ENCODE results near the gene INCENP. TPM values are rescaled to one million over a fixed set of nuclear protein-coding genes. Genes with fewer than 3 reads are reported as not detected.

The INCENP gene
- total RNA-seq, 2 experiments from 2014 or later: 12.6 to 16.3 TPM

DNA sequence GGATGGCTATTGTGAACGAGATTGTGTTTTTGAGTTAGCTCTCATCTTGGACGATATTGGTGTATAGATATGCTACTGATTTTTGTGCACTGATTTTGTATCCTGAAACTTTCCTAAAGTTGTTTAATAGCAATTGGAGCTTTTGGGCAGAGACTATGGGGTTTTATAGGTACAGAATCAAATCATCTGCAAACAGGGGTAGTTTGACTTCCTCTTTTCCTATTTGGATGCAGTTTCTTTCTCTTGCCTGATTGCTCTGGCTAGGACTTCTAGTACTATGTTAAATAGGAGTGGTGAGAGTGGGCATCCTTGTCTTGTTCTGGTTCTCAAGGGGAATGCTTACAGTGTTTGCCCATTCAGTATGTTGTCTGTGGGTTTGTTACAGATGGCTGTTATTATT is 57.3 kb downstream of the INCENP start:
- ChIA-PET CTCF (no interaction called here), POLR2A (no interaction called here)
- H3K9me3 Mint-ChIP-seq: no peaks in the 10 kb centered on the region

DNA sequence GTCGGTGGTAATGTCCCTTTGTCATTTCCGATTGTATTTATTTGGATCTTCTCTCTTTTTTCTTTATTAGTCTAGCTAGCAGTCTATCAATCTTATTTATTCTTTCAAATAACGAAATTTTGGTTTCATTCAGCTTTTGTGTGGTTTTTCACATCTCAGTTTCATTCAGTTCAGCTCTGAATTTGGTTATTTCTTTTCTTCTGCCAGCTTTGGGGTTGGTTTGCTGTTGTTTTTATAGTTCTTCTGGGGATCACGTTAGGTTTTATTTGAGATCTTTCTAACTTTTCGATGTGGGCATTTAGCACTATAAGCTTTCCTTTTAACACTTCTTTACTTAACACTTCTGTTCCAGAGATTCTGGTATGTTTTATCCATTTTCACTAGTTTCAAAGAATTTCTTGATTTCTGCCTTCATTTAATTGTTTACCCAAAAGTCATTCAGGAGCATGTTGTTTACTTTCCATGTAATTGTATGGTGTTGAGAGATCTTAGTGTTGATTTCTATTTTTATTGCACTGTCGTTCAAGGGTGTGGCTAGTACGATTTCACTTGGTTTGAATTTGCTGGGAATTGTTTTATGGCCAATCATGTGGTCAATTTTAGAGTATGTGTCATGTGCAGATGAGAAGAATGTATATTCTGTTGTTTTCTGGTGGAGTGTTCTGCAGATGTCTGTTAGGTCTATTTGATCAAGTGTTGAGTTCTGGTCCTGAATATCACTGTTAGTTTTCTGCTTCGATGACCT is 58.5 kb downstream of the INCENP start:
- no peaks in the 10 kb centered on the region for H3K36me3 Mint-ChIP-seq (ENCODE audit: low read depth)
- CTCF ChIA-PET: no interaction called here
- no peaks in the 10 kb centered on the region for H3K9me3 Mint-ChIP-seq
- ATAC-seq (ENCODE audit: poor library complexity) (no peak), DNase-seq (no peak)
- no peak overlapping the region for H3K27ac Mint-ChIP-seq
- TF ChIP-seq CTCF (IDR thresholded peaks at IDR 0.05): no peak
- intact Hi-C loops (cut with DNase I, micrococcal nuclease): no loop called here
- H3K4me1 Mint-ChIP-seq (ENCODE audit: low read depth): no peaks in the 10 kb centered on the region
- H3K27me3 Mint-ChIP-seq: peaks cover 29% of the 10 kb centered on the region
- Histone ChIP-seq H3K36me3 (ENCODE audit: insufficient read depth, low read length) (no peaks in the 10 kb centered on the region), H3K4me3 (ENCODE audit: low read length) (no peak overlapping the region), H3K27ac (ENCODE audit: low read depth in 1 of 2, low read length in 2 of 2) (no peak overlapping the region), H3K9me3 (ENCODE audit: control insufficient read depth in 1 of 2, insufficient read depth in 1 of 2, low read length in 2 of 2) (peaks cover 0 to 4% of the 10 kb centered on the region in 2 experiments), H3K4me1 (ENCODE audit: insufficient read depth, low read length) (no peaks in the 10 kb centered on the region), H3K27me3 (ENCODE audit: control insufficient read depth in 1 of 2, insufficient read depth in 2 of 2, low read length in 2 of 2) (peaks cover 3 to 4% of the 10 kb centered on the region in 2 experiments)
- H3K4me3 Mint-ChIP-seq: no peak overlapping the region
- POLR2A ChIA-PET: no interaction called here

More for the DNA sequence above, 57.3 kb downstream of the INCENP start:
- no peak for ATAC-seq (ENCODE audit: poor library complexity)
- H3K27me3 ChIP-seq (ENCODE audit: control insufficient read depth in 1 of 2, insufficient read depth in 2 of 2, low read length in 2 of 2): peaks cover 0 to 6% of the 10 kb centered on the region in 2 experiments
- DNase-seq: no peak
- intact Hi-C loops (cut with DNase I, micrococcal nuclease): no loop called here
- no peaks in the 10 kb centered on the region for H3K4me1 ChIP-seq (ENCODE audit: insufficient read depth, low read length)
- no peak overlapping the region for H3K27ac ChIP-seq (ENCODE audit: low read depth in 1 of 2, low read length in 2 of 2)
- Mint-ChIP-seq H3K4me1 (ENCODE audit: low read depth) (no peaks in the 10 kb centered on the region), H3K27me3 (peaks cover 36% of the 10 kb centered on the region), H3K27ac (no peak overlapping the region), H3K36me3 (ENCODE audit: low read depth) (no peaks in the 10 kb centered on the region), H3K4me3 (no peak overlapping the region)
- TF ChIP-seq CTCF (IDR thresholded peaks at IDR 0.05): no peak
- H3K9me3 ChIP-seq (ENCODE audit: control insufficient read depth in 1 of 2, insufficient read depth in 1 of 2, low read length in 2 of 2): peaks cover 0 to 4% of the 10 kb centered on the region in 2 experiments
- H3K36me3 ChIP-seq (ENCODE audit: insufficient read depth, low read length): no peaks in the 10 kb centered on the region
- H3K4me3 ChIP-seq (ENCODE audit: low read length): no peak overlapping the region

DNA sequence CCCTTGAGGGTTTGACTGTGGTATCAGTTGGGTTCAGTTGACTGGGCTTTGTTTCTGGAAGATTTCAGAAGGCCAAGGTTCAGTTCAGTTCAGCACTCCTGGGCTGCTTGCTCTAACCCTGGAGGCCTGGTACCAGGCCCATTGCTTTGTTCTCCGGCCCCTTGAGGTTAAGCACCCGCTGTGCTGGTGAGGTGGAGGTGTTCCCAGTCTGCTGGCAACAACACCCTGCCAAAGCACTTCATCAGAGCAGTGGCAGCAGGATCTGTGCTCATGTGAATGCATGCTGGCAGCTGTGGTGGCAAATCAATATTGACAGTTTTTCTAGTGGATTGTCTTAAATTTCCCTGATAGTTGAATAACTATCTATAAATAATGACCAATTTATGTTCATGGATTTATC is 62.4 kb downstream of the INCENP start:
- Mint-ChIP-seq H3K36me3 (ENCODE audit: low read depth) (no peaks in the 10 kb centered on the region), H3K27me3 (peaks cover 37% of the 10 kb centered on the region), H3K4me3 (no peak overlapping the region), H3K27ac (no peak overlapping the region), H3K9me3 (no peaks in the 10 kb centered on the region), H3K4me1 (ENCODE audit: low read depth) (no peaks in the 10 kb centered on the region)
- ATAC-seq (ENCODE audit: poor library complexity) (no peak), DNase-seq (no peak)
- H3K9me3 ChIP-seq (ENCODE audit: control insufficient read depth in 1 of 2, insufficient read depth in 1 of 2, low read length in 2 of 2): peaks cover 0 to 4% of the 10 kb centered on the region in 2 experiments
- H3K4me1 ChIP-seq (ENCODE audit: insufficient read depth, low read length): no peaks in the 10 kb centered on the region
- POLR2A ChIA-PET: no interaction called here
- no peak overlapping the region for H3K27ac ChIP-seq (ENCODE audit: low read depth in 1 of 2, low read length in 2 of 2)
- intact Hi-C loops (cut with DNase I, micrococcal nuclease): no loop called here
- H3K36me3 ChIP-seq (ENCODE audit: insufficient read depth, low read length): no peaks in the 10 kb centered on the region
- no peak overlapping the region for H3K4me3 ChIP-seq (ENCODE audit: low read length)
- peaks cover 10 to 25% of the 10 kb centered on the region in 2 experiments for H3K27me3 ChIP-seq (ENCODE audit: control insufficient read depth in 1 of 2, insufficient read depth in 2 of 2, low read length in 2 of 2)
- TF ChIP-seq CTCF (IDR thresholded peaks at IDR 0.05): no peak
- CTCF ChIA-PET: no interaction called here
